Stimulated activated CD8-positive, alpha-beta memory T cell treated with anti-CD3 and anti-CD28 coated beads, Interleukin-4, amount 100 ng/mL, for 24 hours (primary cell): ENCODE data around the gene TIFAB.

Experiments used
- DNase-seq: peaks from one replicate; pipeline ENCODE4 v3.0.0-alpha.2; 2020; ENCODE audit warnings: low read depth

Gene TIFAB

GRCh38 chr5:135481909-135482311 lies 29.8 kb upstream of the TIFAB start:
- no peak for DNase-seq

DNA sequence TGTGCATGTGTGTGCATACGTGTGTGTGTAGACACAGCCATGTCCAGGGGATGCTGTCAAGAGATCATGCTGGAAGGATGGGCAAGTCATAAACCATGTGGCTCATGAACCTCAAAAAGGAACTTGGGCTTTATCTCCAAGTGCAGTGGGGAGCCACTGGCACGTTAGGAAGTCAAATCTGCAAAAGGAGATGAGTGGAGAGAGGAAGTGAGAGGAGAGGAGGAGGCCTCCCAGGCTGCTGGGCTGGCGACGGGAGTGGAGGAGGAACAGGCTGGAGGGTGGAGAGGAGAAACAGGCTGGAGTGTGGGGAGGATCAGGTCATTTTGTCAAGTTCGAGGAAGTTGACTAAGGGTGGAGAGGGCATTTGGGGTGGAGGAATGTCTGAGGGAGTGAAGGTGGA lies 29.2 kb upstream of the TIFAB start:
- no peak for DNase-seq

DNA sequence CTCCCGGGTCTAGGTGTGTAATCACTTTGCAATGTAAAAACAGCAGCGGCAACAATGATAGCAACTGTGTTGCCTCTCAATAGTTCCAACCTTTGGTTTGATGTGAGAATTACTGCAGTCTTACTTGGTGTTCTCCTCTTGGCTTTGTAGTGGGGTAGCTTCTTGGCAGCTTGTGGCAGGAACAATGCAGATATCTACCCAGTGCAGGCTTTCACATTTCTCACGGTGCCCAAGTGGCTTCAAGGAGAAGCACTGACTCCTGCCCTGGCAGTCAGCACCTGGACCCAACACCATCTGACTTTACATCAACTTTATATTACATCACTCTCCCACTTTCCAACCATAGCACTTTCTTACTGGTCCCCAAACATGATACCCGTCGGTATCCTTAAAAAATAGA lies 28.4 kb upstream of the TIFAB start:
- no peak for DNase-seq

GRCh38 chr5:135478938-135479337 lies 26.8 kb upstream of the TIFAB start:
- DNase-seq: no peak

DNA sequence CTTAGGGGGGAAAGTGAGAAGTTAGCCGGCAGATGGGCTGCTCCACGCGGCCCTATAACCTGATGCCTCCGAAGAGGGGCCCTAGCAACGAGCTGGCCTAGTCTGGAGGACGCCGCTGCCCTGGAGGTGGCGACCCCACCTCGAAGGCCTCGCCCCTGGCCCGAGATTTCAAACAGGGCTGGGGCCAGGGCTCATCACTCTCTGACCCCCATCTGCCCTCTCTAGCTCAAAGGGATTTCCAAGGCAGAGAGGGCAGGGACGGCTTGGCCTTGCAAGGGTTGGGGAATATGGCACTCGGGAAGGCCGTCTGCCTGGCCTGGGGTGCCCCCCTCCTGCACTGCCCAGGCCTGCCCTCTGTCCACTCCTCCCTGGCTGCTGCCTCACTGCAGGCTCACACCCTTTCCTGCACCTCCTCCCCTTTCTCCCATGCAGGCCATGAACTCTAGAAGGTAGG lies 25.5 kb upstream of the TIFAB start:
- no peak for DNase-seq

GRCh38 chr5:135476615-135477581 lies 24.7 kb upstream of the TIFAB start:
- DNase-seq: no peak

GRCh38 chr5:135473956-135474670 lies 22.0 kb upstream of the TIFAB start:
- no peak for DNase-seq

- no peak for DNase-seq
These were observed 20.0 kb upstream of the TIFAB start for GRCh38 chr5:135472141-135472540.

DNA sequence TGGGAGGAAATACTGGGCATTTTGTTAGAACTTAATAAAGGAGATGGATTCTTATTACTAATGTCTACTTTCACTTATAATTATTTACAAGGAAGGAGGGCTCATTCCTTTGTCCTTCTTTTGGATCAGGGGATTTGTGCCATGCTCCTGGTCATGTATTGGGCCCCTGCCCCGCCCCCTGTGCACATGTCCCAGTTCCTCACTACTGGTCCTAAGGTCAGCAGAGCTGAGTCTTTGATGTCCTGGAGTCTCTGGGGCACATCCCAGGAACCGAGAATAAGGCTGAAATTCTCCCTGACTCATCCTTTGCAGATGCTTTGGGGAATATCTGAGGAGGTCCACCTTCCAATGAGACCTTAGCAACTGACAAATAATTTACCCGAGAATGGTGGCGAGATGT lies 19.6 kb upstream of the TIFAB start:
- DNase-seq: no peak

GRCh38 chr5:135469911-135470310 lies 17.8 kb upstream of the TIFAB start:
- DNase-seq: no peak

DNA sequence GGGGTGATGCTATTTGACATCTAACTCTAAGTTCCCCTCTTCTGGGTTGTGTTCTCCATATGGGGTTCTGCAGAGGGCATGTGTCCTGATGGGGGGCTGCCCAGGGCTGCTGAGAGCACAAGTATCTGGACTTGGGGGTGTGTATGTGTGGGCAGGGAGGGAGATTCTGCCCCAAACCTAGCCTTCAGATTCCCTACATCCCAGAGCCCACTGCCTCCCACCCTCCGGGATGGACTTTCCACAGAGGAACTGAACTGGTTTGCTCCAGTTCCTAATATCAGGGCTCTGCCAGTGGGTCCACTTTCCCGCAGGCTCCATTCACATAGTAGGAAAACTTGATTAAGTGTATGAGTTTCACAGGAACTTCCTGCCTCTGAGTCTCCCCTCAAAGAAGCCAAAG lies 16.4 kb upstream of the TIFAB start:
- DNase-seq: no peak

DNA sequence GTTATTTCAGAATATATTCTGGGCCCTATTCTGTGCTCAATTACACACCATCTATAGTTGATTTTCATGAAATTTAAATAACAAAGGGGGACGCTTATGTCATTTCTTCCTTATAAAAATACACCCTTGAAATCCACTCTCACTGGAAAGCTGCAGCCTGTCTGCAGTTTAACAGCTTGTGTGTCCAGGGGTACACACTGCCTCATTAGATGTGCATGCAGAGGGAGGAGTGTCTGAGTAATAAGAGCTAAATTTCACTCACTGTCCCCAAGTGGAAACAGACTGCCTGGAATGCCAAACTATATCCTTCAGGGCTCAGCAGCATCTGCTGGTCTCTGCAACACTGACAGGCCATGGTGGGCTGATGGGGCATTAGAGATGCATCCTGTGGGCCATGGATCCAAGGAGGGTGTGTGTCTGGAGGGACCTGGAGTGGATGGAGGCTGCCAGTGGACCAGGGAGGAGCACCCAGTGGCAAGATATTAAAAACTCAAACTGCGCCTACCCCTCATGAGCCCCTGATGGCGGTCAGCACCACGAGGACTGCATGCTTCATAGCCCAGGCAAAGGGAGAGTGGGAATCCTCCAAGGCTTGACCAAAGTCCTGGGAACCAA lies 15.8 kb upstream of the TIFAB start:
- no peak for DNase-seq

DNA sequence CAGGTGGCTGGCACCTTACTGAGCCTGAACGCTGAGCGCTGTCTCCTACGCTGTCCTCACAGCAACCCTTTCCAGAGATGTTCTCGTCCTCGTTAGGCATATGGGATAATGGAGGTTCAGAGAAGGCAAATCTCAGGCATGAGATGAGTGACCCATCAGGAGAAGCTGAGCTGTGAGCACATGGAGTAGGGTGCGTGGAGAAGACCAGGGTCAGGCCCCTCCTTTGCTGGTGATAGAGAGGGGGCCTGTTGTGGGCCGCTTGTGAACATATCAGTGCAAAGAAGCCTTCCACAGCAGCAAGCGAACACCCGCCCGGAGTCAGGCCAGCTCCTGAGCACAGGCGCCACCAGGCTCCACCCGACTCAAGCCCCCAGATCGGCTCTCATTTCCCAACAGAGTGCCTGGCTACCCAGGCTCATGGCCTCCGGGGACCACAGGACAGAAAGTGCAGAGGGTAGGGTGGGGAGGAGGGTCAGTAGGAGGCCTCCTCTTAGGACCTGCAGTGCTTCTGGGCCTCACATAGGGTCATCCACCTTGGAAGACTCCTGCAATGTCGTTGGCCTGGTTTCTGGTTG lies 15.0 kb upstream of the TIFAB start:
- DNase-seq: no peak

DNA sequence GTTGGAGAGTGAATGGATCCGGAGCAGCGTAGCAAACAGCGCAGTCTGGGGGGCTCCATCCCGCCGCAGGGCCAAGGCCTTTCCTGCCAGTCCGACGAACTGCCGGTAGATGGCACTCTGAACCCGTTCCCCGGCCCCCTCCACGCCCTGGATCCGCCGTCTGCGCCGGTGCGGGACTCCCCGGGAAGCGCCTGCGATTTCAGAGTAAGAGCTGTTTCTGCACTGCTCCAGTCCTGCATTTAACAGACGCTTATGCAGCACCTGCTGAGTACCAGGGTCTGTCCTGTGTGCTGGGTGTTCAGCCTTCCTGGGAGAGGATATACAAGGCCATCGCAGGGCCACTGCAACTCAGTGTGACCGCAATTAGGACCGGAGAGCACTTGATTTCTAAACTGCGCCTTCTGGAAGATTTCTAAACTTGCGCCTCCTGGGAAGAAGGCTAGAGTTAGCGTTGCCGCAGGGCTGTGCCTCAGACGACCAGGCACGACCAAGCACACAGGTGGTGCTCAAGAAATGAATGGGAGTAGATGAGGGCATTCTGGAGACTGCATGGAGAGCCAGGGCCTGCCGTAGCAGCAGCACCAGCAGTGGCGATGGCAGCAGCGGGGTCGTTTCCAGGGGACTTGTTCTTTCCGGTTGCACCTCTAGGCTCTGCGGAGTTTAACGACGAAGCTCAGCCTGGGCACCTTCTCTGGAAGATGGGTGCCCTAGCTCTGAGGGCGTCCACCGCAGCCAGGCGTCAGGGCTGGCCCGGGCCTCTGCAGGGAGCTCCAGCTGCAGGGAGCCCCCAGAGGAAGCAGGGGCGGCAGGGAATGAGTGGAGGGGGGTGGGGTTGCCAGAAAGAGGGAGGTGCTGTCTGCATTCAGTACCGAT lies 14.3 kb upstream of the TIFAB start:
- peak; percentile 59 for DNase-seq

DNA sequence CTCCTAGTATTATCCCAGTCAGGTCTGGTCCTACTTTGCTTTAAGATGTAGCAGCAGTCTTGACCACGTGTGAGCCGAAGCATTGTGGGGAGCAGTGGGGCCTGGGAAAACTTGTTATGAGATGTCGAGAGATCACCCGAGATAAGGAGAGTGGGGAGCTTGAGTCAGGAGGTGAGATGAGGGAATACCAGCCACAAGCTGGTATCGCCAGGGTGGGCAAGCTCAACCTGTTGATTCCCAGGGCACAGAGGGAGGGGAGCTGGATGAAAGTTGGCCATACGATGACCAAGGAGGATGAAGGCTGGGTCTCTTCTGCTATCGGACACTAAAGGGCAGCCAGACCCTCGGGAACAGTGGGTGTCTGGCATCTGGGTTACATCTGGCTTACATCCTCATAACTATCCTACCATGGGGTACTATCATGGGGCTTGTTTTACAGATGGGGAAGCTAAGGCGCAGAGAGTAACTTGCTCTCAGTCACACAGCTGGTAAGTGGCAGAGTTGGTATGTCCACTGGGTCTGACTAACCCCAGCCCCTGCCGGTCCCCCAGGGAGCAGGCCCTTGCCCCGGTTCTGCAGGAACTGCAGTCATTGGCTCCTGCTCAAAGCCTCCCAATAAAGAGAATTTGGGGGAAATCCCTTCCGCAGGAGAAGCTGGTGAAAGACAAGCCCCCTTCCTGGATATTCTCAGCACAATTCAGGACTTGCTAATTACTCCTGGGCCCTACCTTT lies 13.4 kb upstream of the TIFAB start:
- no peak for DNase-seq

- no peak for DNase-seq
These were observed 10.2 kb upstream of the TIFAB start for GRCh38 chr5:135462304-135462703.

DNA sequence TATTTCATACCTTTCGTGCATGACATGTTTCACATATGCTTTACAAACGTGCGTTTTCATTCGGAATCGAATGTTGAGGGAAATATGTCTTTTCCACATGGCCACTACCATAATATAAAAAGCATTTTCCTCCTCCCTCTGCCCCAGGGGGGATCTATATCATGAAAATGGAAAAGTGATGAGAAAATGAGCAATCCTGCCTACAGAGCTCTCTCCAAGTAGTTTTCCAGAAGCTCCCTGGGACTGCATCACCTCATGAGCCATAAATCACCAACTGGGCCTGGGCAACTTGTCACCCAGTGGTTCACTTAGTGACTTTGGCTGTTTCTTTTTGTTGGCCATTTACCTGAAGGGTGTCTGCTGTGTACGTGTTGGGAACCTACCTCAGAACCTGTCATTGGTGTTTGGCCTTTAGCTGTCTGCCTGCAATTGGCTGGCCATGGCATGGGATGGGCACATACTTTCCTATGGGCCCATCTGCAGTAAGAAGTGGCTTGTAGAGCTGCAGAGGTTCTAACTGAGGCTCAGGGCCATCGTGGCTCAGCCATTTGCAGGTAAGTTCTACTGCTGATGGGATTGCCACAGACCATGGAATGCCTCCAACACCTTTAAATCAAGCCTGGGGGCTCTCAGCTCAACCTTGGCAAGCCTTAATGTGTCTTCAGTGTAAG lies 9.5 kb upstream of the TIFAB start:
- no peak for DNase-seq

DNA sequence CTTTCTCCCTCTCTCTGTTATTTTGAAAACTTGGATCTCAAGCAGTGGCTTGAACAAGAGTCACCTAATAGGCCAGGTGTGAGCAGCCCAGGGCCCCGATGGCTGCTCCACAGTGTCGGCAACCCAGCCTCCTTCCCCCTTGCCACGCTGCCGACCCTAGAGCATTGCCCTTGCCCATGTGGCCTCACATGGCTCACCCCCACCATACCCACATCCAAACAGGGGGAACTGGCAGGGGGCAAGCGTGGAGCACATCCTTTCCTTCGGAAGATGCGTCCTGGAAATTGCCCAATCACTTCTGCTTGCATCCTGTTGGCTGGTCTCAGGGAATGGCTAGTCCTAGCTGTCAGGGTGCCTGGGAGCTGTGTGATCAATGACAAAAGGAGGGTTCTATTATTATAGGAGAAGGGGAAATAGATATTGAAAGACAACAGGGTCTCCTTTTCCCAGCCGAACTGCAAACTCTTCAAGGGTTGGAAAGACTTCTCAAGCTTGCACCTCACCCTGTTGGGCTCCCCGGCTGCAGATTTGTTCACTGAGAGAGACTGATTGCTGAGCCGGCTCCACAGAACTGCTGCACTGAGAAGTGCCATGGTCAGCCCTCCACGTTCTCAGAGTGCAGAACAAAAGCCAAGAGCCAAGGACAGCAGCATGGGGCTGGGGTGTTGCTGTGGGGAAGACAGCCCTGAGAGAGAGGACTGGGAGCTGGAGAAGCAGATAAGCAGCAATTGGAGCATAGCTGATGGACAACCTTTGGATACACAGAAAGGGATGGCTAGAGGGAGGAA lies 8.3 kb upstream of the TIFAB start:
- no peak for DNase-seq

- no peak for DNase-seq
These were observed 6.8 kb upstream of the TIFAB start for GRCh38 chr5:135458921-135459331.
